Peyer's patch (tissue), 4 donors: Measurements from ENCODE around the gene MPP2. TPM values are rescaled to one million over a fixed set of nuclear protein-coding genes. Genes with fewer than 3 reads are reported as not detected.
A peak's percentile ranks its signal among the peaks of the same experiment; 100 is the strongest.
"Not testable (repeated sequence)": the region's sequence is repeated elsewhere in the genome, so short reads cannot be mapped to it uniquely, and the experiment has no call there.

Experiments
- DNase-seq, 3 donors: peaks; one replicate each; pipeline ENCODE4 v3.0.0-alpha.2; 2017 to 2019
- H3K27ac ChIP-seq, 4 donors: fragments of 200-600 bp; sonication (generic); one replicate each; pipeline ENCODE4 v1.5.1; 2016 to 2019
- H3K27me3 ChIP-seq, 2 donors: fragments of 200-600 bp; sonication (generic); one replicate each; pipeline ENCODE4 v1.5.1; 2019
- H3K36me3 ChIP-seq, 3 donors: fragments of 200-600 bp; sonication (generic); one replicate each; pipeline ENCODE4 v1.5.1; 2016 to 2019
- H3K4me1 ChIP-seq, 4 donors: fragments of 200-600 bp; sonication (generic); one replicate each; pipeline ENCODE4 v1.5.1; 2016 to 2019
- H3K4me3 ChIP-seq, 4 donors: fragments of 200-600 bp; sonication (generic); 1 replicate in 3 of 4; 2 replicates in 1 of 4; pipeline ENCODE4 v1.5.1; 2016 to 2019; ENCODE audit warnings: mild to moderate bottlenecking in 1 of 4
- H3K9me3 ChIP-seq, 4 donors: fragments of 200-600 bp; sonication (generic); one replicate each; pipeline ENCODE4 v1.5.1; 2016 to 2019; ENCODE audit warnings: mild to moderate bottlenecking in 1 of 4
- CTCF ChIP-seq, 6 experiments: fragments of 450-650 bp in 4 of 6; fragments of 200-600 bp in 2 of 6; sonication (generic) in 1 of 6; IDR thresholded peaks; one replicate each; pipeline ENCODE4 v1.5.1; 2017 to 2019; ENCODE audit warnings: antibody characterized with exemption in 6 of 6, mild to moderate bottlenecking in 3 of 6, moderate library complexity in 1 of 6
- POLR2A ChIP-seq, 2 donors: fragments of 450-650 bp; IDR thresholded peaks; one replicate each; pipeline ENCODE4 v1.5.1; 2017; ENCODE audit warnings: antibody characterized with exemption in 2 of 2, mild to moderate bottlenecking in 2 of 2, moderate library complexity in 2 of 2
- total RNA-seq, 4 donors: library from RNA; depleted of rRNA; stranded (reverse); fragments of >200 nt; gene quantifications; one replicate each; pipeline ENCODE4 v1.1.0, GENCODE V29; 2016

The MPP2 gene
- total RNA-seq, 4 donors from 2014 or later = 0.53 to 1.3 (median 1.2) TPM; not detected in 1

DNA sequence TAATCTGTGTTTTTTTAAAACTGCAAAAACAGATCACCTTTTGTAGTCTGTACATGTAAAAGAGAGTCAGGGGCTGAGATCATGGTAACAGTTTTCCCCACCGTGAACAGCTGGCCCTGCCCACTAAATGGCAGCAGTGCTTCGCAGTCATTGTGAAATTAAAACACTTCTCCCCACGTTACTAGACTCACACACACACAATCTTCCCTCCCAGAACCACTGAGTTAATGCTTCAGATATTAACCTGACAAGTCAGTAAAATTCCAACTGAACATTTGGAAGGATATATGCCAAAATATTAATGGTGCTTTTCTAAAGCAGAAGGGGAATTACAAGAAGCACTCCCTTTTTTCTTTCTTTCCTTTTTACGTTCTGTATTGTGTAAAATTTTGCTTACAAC, 61.6 kb downstream of the MPP2 start:
- Histone ChIP-seq H3K27me3 (no peaks in the 10 kb centered on the region), H3K27ac (no peak overlapping the region), H3K36me3 (no peaks in the 10 kb centered on the region), H3K4me1 (peaks cover 0 to 3% (median 0%) of the 10 kb centered on the region in 4 donors), H3K4me3 (no peak overlapping the region), H3K9me3 (no peaks in the 10 kb centered on the region)
- no peak for TF ChIP-seq POLR2A (IDR thresholded peaks at IDR 0.05)
- TF ChIP-seq CTCF (IDR thresholded peaks at IDR 0.05) = no peak
- DNase-seq = no peak

DNA sequence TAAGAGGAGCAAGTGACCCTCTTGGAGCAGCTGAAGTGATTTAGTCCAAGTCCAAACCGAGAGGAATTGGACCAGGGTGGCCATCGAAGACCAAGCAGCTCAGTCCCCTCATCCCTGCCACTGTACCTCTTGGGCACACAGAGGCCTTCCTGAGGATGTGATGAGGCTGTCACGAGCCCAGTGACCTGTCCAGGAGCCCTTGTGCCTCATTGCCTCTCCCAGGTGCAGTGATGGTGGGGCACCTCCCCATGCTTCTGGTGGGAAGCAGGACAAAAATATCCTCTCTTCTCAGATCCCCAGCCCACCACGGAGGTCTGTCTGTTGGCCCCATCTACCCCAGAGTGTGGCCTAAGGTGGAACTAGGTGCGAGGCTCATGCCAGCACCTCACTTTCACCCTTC, 63.1 kb downstream of the MPP2 start:
- Histone ChIP-seq H3K9me3 (no peaks in the 10 kb centered on the region), H3K27ac (no peak overlapping the region), H3K4me1 (peaks cover 0 to 12% (median 1%) of the 10 kb centered on the region in 4 donors), H3K27me3 (no peaks in the 10 kb centered on the region), H3K36me3 (no peaks in the 10 kb centered on the region), H3K4me3 (no peak overlapping the region)
- DNase-seq = peak in 1 of 3 donors; percentile 20
- no peak for TF ChIP-seq POLR2A (IDR thresholded peaks at IDR 0.05)
- TF ChIP-seq CTCF (IDR thresholded peaks at IDR 0.05) = no peak

DNA sequence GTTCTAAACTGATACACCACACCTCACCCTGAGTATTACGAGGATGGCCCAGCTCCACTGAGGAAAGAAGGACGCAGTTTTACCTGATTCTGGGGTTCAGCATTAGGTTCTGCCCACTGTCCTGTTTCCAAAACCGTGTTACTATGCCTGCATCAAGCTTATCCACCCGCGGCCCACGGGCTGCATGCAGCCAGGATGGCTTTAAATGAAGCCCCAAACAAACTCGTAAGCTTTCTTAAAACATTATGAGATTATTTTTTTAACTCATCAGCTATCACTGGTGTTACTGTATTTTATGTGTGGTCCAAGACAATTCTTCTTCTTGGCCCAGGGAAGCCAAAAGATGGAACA, 64.4 kb downstream of the MPP2 start:
- Histone ChIP-seq H3K27ac (no peak overlapping the region), H3K4me3 (no peak overlapping the region)
- DNase-seq = no peak

DNA sequence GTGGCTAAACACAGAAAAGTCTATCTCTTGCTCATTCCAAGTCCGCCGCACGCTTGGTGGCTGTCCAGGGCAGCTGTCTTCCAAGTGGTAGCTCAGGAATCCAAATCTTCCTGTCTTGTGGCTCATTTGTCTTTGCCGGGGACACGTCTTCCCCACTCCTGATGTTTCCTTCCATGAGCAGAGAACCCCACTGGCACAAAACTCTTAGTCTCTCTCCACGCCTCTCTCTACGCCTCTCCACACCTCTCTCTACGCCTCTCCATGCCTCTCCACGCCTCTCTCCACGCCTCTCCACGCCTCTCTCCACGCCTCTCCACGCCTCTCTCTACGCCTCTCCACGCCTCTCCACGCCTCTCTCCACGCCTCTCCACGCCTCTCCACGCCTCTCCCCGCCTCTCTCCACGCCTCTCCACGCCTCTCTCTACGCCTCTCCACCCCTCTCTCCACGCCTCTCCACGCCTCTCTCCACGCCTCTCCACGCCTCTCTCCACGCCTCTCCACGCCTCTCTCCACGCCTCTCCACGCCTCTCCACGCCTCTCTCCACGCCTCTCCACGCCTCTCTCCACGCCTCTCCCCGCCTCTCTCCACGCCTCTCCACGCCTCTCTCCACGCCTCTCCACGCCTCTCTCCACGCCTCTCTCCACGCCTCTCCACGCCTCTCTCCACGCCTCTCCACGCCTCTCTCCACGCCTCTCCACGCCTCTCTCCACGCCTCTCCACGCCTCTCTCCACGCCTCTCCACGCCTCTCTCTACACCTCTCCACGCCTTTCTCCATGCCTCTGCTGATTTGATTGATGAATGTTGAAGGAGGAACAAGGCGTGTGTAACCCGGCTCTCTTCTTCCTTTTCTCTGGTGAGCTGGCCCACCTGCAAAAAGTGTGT, 65.0 kb downstream of the MPP2 start:
- H3K4me1 ChIP-seq = peaks cover 0 to 12% (median 1%) of the 10 kb centered on the region in 4 donors
- H3K4me3 ChIP-seq, H3K27ac ChIP-seq, H3K36me3 ChIP-seq, H3K9me3 ChIP-seq, DNase-seq, H3K27me3 ChIP-seq: not testable (repeated sequence)

More for the DNA sequence above, 64.4 kb downstream of the MPP2 start:
- Histone ChIP-seq H3K4me1 (peaks cover 0 to 12% (median 1%) of the 10 kb centered on the region in 4 donors), H3K36me3 (no peaks in the 10 kb centered on the region), H3K9me3 (no peaks in the 10 kb centered on the region), H3K27me3 (no peaks in the 10 kb centered on the region)
- TF ChIP-seq POLR2A (IDR thresholded peaks at IDR 0.05) (no peak), CTCF (IDR thresholded peaks at IDR 0.05) (no peak)

DNA sequence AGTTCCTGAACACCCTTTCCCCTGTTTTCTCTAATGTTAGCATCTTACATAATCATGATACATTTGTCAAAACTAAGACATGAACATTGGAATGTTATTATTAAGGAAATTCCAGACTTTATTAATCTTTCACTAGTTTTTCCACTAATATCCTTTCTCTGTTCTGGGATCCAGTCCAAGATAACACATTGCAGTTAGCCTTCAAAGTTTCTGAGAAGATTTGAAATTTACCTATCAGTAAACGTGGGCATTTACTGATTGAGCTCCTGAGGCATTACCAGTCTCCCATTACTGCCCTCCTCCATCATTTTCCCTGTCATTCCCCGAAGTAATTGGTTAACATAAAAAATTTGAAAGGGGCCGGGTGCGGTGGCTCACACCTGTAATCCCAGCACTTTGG, 66.1 kb downstream of the MPP2 start:
- Histone ChIP-seq H3K27me3 (no peaks in the 10 kb centered on the region), H3K27ac (no peak overlapping the region), H3K4me1 (peaks cover 0 to 12% (median 1%) of the 10 kb centered on the region in 4 donors), H3K36me3 (no peaks in the 10 kb centered on the region), H3K4me3 (no peak overlapping the region), H3K9me3 (no peaks in the 10 kb centered on the region)
- no peak for TF ChIP-seq CTCF (IDR thresholded peaks at IDR 0.05)
- no peak for TF ChIP-seq POLR2A (IDR thresholded peaks at IDR 0.05)
- DNase-seq = no peak

GRCh38 chr17:43840814-43841213, 66.5 kb downstream of the MPP2 start:
- H3K4me3 ChIP-seq = no peak overlapping the region
- H3K36me3 ChIP-seq = no peaks in the 10 kb centered on the region
- no peak overlapping the region for H3K27ac ChIP-seq
- TF ChIP-seq POLR2A (IDR thresholded peaks at IDR 0.05) (no peak), CTCF (IDR thresholded peaks at IDR 0.05) (no peak)
- DNase-seq = no peak
- no peaks in the 10 kb centered on the region for H3K27me3 ChIP-seq
- H3K4me1 ChIP-seq = peaks cover 0 to 12% (median 1%) of the 10 kb centered on the region in 4 donors
- no peaks in the 10 kb centered on the region for H3K9me3 ChIP-seq
